Activated CD8-positive, alpha-beta T cell treated with anti-CD3 and anti-CD28 coated beads for 36 hours (primary cell): ENCODE results near the gene CD247. TPM values are rescaled to one million over a fixed set of nuclear protein-coding genes. Genes with fewer than 3 reads are reported as not detected.

Source experiments
- ATAC-seq: fragments of 200-7000 bp; cut with Tn5 transposase; one replicate; pipeline ENCODE4 v1.10.0; 2021; ENCODE audit warnings: mild to moderate bottlenecking, moderate library complexity
- CTCF ChIA-PET: fragments of 350-600 bp; sonication (Branson Sonifier 250); formaldehyde crosslinking; loops from one replicate; lab custom pipeline; 2021; ENCODE audit warnings: antibody characterized with exemption; lab: Charles Lee
- POLR2A ChIA-PET: fragments of 350-600 bp; sonication (Branson Sonifier 250); formaldehyde crosslinking; loops from one replicate; lab custom pipeline; 2021; ENCODE audit warnings: antibody characterized with exemption; lab: Charles Lee
- DNase-seq: peaks from one replicate; pipeline ENCODE4 v3.0.0-alpha.2; 2020
- H3K27ac Mint-ChIP-seq: one replicate; pipeline ENCODE4 v1.8.0; 2021; ENCODE audit warnings: mild to moderate bottlenecking, mixed read lengths
- H3K27me3 Mint-ChIP-seq: one replicate; pipeline ENCODE4 v1.8.0; 2021; ENCODE audit warnings: mixed read lengths
- H3K36me3 Mint-ChIP-seq: one replicate; pipeline ENCODE4 v1.8.0; 2021; ENCODE audit warnings: low read depth, mixed read lengths
- H3K4me1 Mint-ChIP-seq: one replicate; pipeline ENCODE4 v1.8.0; 2021; ENCODE audit warnings: low read depth, mixed read lengths
- H3K4me3 Mint-ChIP-seq: one replicate; pipeline ENCODE4 v1.8.0; 2021; ENCODE audit warnings: mild to moderate bottlenecking, moderate library complexity, mixed read lengths
- H3K9me3 Mint-ChIP-seq: one replicate; pipeline ENCODE4 v1.8.0; 2021; ENCODE audit warnings: mixed read lengths
- CTCF ChIP-seq: fragments of 200-600 bp; IDR thresholded peaks from one replicate; pipeline ENCODE4 v1.8.0; 2022; ENCODE audit warnings: antibody characterized with exemption, mild to moderate bottlenecking
- intact Hi-C: fragments of 100-400 bp; cut with micrococcal nuclease; formaldehyde crosslinking; loops from one replicate; pipeline ENCODE4 v1.10.0; 2022
- total RNA-seq, 2 experiments: library from RNA; stranded (reverse); gene quantifications; one replicate each; pipeline ENCODE4 v1.2.3, GENCODE V29; 2021

CD247 gene
- total RNA-seq, 2 experiments from 2014 or later, result 224 to 229 TPM

DNA sequence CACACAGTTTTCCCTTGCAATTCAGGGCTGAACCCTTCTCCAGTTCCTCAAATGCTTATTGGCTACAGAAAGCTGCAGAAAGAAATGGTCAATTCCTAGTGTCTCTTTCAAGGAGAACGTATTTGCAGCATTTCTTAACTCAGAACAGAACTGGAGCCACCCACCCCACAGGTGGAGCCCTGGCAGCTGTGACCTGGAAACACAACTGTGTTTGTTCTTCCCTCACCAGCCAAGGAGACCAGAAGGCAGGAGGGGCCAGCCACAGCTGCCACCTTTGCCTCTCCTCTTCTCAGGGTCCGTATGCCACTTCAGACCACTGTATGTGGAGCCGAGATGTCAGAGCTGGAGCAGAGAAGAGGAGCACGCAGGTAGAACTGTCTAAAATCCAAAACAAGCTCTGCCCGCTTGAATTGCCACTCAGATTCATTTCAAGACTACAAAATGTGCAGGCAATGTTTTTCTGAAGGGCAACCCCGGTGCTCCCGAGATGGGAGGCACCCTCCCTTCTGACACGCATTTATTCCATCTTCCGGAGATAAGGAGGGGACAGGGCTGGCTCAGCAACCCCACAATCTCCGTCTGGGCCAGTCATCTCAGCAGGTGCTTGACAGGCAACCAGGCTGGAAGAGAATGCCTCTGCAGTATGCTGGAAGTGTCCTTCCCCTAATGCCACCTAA is 16.7 kb downstream of the CD247 start:
- H3K9me3 Mint-ChIP-seq, result no peaks in the 10 kb centered on the region
- no peak for TF ChIP-seq CTCF
- no peaks in the 10 kb centered on the region for H3K27me3 Mint-ChIP-seq
- H3K27ac Mint-ChIP-seq, result peak overlapping the region; percentile 97
- peak overlapping the region; percentile 56 for H3K4me3 Mint-ChIP-seq
- peaks cover 78% of the 10 kb centered on the region for H3K36me3 Mint-ChIP-seq
- ChIA-PET CTCF (interaction anchor here (1.4 to 6.0 kb wide), 5 partner anchors 15 to 64 kb away, joined by 4 to 62 read pairs (median 4); partner anchors contain the start of gene CD247), POLR2A (interaction anchor here (0.9 to 8.8 kb wide), 12 partner anchors 9 to 54 kb away, joined by 3 to 148 read pairs (median 6); partner anchors contain the start of gene CD247)
- DNase-seq, result peak; percentile 61
- peak; percentile 25 for ATAC-seq
- H3K4me1 Mint-ChIP-seq, result peaks cover 96% of the 10 kb centered on the region
- intact Hi-C loops, result loop anchor here (2.0 to 5.0 kb wide), 2 partner anchors 15 to 49 kb away; no protein-coding TSS in a partner anchor

DNA sequence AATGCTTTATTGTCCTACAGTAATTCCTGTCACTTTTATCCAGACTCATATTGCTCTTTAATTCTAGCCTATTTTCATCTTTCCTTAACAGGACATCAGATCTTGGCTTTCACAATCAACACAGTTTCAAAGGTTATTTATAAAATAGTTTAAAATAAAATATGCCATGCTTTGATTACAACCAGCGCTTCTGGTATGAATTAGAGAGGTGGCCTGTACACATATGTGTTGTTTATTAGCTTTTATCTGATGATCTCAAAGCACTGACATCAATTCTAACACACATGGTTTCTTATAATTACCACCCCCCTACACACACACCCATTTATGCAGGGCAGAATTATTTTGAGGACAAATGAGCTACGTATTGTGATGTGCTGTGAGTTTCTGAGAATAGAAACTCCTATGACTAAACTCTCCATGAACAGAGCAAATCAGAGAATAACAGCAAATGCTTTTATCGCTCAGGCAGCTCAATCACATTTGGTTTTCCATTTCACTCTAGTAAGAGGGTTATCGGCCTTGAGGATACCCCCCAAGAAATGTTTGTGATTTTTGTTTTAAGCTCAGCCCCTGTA is 18.0 kb downstream of the CD247 start:
- Mint-ChIP-seq H3K9me3 (no peaks in the 10 kb centered on the region), H3K4me1 (peaks cover 98% of the 10 kb centered on the region), H3K4me3 (peak overlapping the region; percentile 60), H3K27me3 (no peaks in the 10 kb centered on the region), H3K27ac (peak overlapping the region; percentile 97), H3K36me3 (peaks cover 84% of the 10 kb centered on the region)
- TF ChIP-seq CTCF, result no peak
- POLR2A ChIA-PET, result interaction anchor here (0.6 to 8.8 kb wide), 16 partner anchors 8 to 267 kb away, joined by 3 to 148 read pairs (median 6); partner anchors contain the start of gene CD247
- intact Hi-C loops, result loop anchor here (1.0 to 5.0 kb wide), 3 partner anchors 8 to 48 kb away; no protein-coding TSS in a partner anchor
- CTCF ChIA-PET, result interaction anchor here (0.7 to 6.0 kb wide), 14 partner anchors 11 to 76 kb away, joined by 3 to 62 read pairs (median 6); partner anchors contain the start of gene CD247
- DNase-seq, result no peak
- peak; percentile 77 for ATAC-seq

DNA sequence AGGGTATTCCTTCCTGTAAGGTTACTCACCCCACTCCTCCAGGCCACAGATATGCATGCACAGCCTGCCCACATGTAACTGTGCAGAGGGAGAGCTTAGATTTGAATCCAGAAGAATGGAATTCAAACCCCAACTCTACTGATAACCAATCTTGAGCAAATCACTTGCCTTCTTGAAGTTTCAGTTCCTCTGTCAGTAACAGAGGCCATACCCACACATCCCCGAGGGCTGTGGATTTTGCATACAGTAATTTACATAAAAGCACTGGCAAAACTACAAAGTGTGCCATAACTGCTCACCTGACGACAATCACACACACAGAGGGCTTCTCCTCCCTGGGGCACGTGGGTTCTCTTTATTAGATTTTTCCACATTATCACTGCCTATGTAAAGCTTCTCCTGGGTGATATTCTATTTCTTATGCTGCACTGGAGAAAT is 18.6 kb downstream of the CD247 start:
- no peaks in the 10 kb centered on the region for H3K9me3 Mint-ChIP-seq
- no peak for TF ChIP-seq CTCF
- ATAC-seq (peak; percentile 40), DNase-seq (peak; percentile 70)
- CTCF ChIA-PET, result interaction anchor here (0.7 to 6.0 kb wide), 13 partner anchors 9 to 75 kb away, joined by 3 to 62 read pairs (median 6); partner anchors contain the start of gene CD247
- H3K4me3 Mint-ChIP-seq, result peak overlapping the region; percentile 29
- peaks cover 98% of the 10 kb centered on the region for H3K4me1 Mint-ChIP-seq
- POLR2A ChIA-PET, result interaction anchor here (0.8 to 8.8 kb wide), 16 partner anchors 8 to 436 kb away, joined by 3 to 148 read pairs (median 6); partner anchors contain the start of genes CD247 and DCAF6
- peaks cover 82% of the 10 kb centered on the region for H3K36me3 Mint-ChIP-seq
- no peaks in the 10 kb centered on the region for H3K27me3 Mint-ChIP-seq
- intact Hi-C loops, result loop anchor here (1.0 to 5.0 kb wide), 3 partner anchors 7 to 47 kb away; no protein-coding TSS in a partner anchor
- H3K27ac Mint-ChIP-seq, result peak overlapping the region; percentile 97

DNA sequence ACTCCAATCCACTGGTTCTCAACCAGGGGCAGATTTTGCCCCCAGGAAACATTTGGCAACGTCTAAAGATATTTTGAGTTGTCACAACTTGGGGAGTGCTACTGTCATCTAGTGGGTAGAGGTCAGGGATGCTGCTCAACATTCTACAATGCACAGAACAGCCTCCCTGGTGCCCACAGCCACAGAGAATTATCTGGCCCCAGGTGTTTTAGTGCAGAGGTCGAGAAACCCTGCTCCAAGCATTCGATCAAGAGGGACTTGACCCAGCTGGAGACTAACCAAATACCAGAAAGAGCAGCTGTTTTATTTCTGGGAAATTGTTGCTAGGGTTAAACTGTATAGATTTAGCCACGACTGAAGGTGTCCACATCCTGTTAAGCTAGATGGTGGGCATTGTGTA is 19.2 kb downstream of the CD247 start:
- ChIA-PET CTCF (interaction anchor here (0.7 to 6.0 kb wide), 9 partner anchors 10 to 61 kb away, joined by 3 to 62 read pairs (median 16); partner anchors contain the start of gene CD247), POLR2A (interaction anchor here (0.8 to 8.8 kb wide), 13 partner anchors 9 to 437 kb away, joined by 3 to 148 read pairs (median 6); partner anchors contain the start of genes CD247 and DCAF6)
- intact Hi-C loops, result no loop called here

More for the DNA sequence above, 19.2 kb downstream of the CD247 start:
- peak overlapping the region; percentile 97 for H3K27ac Mint-ChIP-seq
- peaks cover 98% of the 10 kb centered on the region for H3K4me1 Mint-ChIP-seq
- H3K27me3 Mint-ChIP-seq, result no peaks in the 10 kb centered on the region
- no peaks in the 10 kb centered on the region for H3K9me3 Mint-ChIP-seq
- TF ChIP-seq CTCF, result no peak
- peak; percentile 45 for DNase-seq
- peak; percentile 12 for ATAC-seq
- H3K36me3 Mint-ChIP-seq, result peaks cover 81% of the 10 kb centered on the region
- H3K4me3 Mint-ChIP-seq, result peak overlapping the region; percentile 29
